ENCODE results near the gene CELA3B.
"Not testable (repeated sequence)": the region's sequence is repeated elsewhere in the genome, so short reads cannot be mapped to it uniquely, and the experiment has no call there.

The CELA3B gene

GRCh38 chr1:22007262-22007661 is 30.4 kb downstream of the CELA3B start:
- DNase-seq (ENCODE audit: low read depth, low spot score) = not testable (repeated sequence)

- not testable (repeated sequence) for DNase-seq (ENCODE audit: low read depth, low spot score)
These were observed 32.7 kb downstream of the CELA3B start for GRCh38 chr1:22009566-22009965.

- DNase-seq (ENCODE audit: low read depth, low spot score) = not testable (repeated sequence)
These were observed 35.9 kb downstream of the CELA3B start for GRCh38 chr1:22012752-22013151.

- not testable (repeated sequence) for DNase-seq (ENCODE audit: low read depth, low spot score)
These were observed 37.9 kb downstream of the CELA3B start for GRCh38 chr1:22014575-22015206.

GRCh38 chr1:22018583-22019559 is 42.0 kb downstream of the CELA3B start:
- DNase-seq (ENCODE audit: low read depth, low spot score) = peak; percentile 31

- DNase-seq (ENCODE audit: low read depth, low spot score) = no peak
These were observed 44.2 kb downstream of the CELA3B start for GRCh38 chr1:22021061-22021460.

GRCh38 chr1:22024485-22025367 is 47.9 kb downstream of the CELA3B start:
- peak; percentile 62 for DNase-seq (ENCODE audit: low read depth, low spot score)

- peak; percentile 81 for DNase-seq (ENCODE audit: low read depth, low spot score)
These were observed 48.7 kb downstream of the CELA3B start for GRCh38 chr1:22025368-22026155.

GRCh38 chr1:22026924-22027289 is 50.1 kb downstream of the CELA3B start:
- no peak for DNase-seq (ENCODE audit: low read depth, low spot score)

- no peak for DNase-seq (ENCODE audit: low read depth, low spot score)
These were observed 53.2 kb downstream of the CELA3B start for GRCh38 chr1:22030057-22030456.

GRCh38 chr1:22030473-22030872 is 53.7 kb downstream of the CELA3B start:
- no peak for DNase-seq (ENCODE audit: low read depth, low spot score)

- no peak for DNase-seq (ENCODE audit: low read depth, low spot score)
These were observed 54.6 kb downstream of the CELA3B start for GRCh38 chr1:22031214-22031962.

- not testable (repeated sequence) for DNase-seq (ENCODE audit: low read depth, low spot score)
These were observed 58.0 kb downstream of the CELA3B start for GRCh38 chr1:22034834-22035233.

- no peak for DNase-seq (ENCODE audit: low read depth, low spot score)
These were observed 60.7 kb downstream of the CELA3B start for GRCh38 chr1:22037520-22037919.

GRCh38 chr1:22038036-22038435 is 61.2 kb downstream of the CELA3B start:
- DNase-seq (ENCODE audit: low read depth, low spot score) = no peak

All from activated CD4-positive, CD25-positive, alpha-beta regulatory T cell treated with anti-CD3 and anti-CD28 coated beads, Interleukin-2, amount 50 U/mL, for 16 hours (primary cell).